SH-SY5Y (cell line): Measurements from ENCODE around the gene CIC.

Source experiments
- GATA2 ChIP-seq: IDR thresholded peaks from 2 replicates; pipeline ENCODE4 v1.6.1; 2011; ENCODE audit warnings: mild to moderate bottlenecking, low read depth, low read length
- GATA3 ChIP-seq: IDR thresholded peaks from 2 replicates; pipeline ENCODE4 v1.6.1; 2011; ENCODE audit warnings: low read depth, mild to moderate bottlenecking, low read length, moderate library complexity

- no peak for TF ChIP-seq GATA2
- no peak for TF ChIP-seq GATA3
Observed at GRCh38 chr19:42268142-42268703, 829 bp upstream of the CIC start.
